Stimulated activated CD4-positive, alpha-beta T cell treated with anti-CD3 and anti-CD28 coated beads, Interleukin-12 subunit alpha, Interleukin-12 subunit beta, amount 100 ng/mL, for 24 hours (primary cell): ENCODE data around the gene GCSAM.

ENCODE experiments used
- DNase-seq, 2 experiments: peaks; one replicate each; pipeline ENCODE4 v3.0.0-alpha.2; 2020; ENCODE audit warnings: low read depth in 2 of 2

Gene GCSAM

DNA sequence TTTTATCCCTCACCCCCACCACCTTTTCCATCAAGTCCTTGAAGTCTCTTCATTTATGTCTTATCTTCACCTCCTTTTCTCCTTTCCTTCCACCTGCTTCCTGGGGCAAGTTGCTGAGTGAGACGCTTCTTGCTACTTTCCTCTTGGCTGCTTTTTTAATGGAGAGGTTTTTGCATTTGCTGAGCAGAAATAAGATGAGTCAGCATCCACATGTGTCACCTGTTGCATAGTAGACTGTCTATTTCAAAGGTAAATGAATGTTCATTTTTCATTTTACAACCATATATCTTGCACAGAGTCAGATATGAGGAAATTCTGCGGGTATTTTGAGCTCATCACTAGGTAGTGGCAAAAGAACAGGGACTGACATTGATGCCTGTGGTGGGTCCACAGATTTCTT lies 28.3 kb downstream of the GCSAM start:
- no peak for DNase-seq

DNA sequence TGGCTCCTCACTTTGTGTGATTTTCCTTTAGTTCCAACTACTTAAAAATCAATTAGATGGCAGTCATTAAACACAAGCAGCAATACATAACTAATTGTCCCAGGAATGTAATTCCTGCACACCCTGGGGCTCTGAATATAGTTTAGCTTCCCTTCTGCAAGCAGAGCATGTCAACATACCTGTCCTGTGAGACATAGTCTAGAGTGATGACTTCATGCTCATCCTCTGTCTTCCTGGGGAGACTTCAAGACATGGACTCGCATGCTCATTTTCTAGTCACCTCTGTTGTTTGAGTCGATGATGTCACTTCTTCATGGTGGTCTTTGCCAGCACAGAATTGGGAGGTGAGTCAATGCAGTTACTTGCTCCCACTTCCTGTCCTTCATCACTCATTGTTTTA lies 31.1 kb downstream of the GCSAM start:
- no peak for DNase-seq

DNA sequence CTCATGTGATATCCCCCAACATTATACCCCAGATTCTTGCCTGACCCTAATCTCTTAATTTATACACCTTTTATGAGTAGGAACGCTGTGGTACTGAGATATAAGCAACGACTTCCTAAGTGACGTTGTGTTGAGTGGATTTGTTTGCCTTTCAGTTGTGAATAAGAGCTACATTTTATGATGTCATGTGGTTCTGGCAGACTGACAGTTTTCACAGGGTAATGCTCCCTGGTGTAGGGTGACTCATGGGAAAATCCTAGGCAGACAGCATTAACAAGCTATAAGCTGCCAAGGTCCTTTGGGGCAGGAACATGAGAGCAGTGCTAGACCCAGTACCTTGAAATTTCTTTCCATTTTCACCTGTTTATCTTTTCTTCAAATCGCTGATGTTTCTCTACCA lies 35.7 kb downstream of the GCSAM start:
- DNase-seq = no peak

DNA sequence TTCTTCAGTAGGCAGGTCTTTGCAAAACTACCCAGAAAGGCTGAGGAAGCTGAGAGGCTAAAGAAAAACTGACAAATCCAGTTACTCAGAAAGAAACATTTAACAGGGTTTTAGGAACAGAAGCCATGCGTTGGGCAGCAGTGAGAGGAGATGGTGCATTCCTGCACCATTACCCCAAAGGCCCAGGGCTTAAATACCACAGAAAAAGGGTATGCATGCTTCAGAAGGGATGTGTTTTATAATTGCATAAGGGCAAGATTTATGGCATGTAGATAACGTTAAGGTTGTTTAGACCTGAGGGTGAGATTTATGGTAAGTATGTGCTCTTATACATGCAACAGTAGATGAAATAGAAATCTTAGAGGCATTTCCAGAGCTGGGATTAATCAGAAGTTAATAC lies 36.9 kb downstream of the GCSAM start:
- no peak for DNase-seq

DNA sequence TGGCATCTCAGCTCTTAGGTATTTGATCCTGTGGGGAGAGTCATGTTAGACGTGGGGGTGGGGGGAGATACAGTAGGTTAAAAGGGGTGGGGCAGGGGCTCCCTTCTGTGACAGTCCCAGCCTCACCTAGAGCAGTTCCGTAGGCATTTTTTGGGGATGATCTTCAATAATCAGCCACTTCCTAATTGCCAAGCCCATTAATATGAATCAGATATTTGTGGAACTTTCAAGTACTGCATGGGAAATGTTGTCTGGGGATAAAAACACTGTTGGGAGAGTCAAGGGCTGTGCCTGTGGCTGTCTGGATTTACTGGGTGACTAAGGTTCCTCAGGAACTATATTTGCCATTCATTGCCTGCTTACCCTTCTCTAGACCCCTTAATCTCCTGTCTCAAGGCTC lies 37.3 kb downstream of the GCSAM start:
- no peak for DNase-seq

DNA sequence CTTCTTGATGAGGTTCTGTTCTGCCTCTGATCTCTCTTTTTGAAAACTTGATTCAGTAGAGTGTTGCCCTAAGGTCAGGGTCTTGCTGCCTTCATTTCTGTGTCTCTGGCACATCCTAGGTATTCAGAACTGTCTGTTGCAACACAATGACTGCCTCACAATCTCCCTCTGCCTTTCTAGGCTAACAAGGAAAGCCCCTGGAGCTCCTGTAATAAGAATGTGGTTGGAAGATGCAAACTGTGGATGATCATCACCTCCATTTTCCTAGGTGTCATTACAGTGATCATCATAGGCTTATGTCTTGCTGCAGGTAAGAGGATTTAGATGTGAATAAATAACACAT lies 39.9 kb downstream of the GCSAM start:
- no peak for DNase-seq

DNA sequence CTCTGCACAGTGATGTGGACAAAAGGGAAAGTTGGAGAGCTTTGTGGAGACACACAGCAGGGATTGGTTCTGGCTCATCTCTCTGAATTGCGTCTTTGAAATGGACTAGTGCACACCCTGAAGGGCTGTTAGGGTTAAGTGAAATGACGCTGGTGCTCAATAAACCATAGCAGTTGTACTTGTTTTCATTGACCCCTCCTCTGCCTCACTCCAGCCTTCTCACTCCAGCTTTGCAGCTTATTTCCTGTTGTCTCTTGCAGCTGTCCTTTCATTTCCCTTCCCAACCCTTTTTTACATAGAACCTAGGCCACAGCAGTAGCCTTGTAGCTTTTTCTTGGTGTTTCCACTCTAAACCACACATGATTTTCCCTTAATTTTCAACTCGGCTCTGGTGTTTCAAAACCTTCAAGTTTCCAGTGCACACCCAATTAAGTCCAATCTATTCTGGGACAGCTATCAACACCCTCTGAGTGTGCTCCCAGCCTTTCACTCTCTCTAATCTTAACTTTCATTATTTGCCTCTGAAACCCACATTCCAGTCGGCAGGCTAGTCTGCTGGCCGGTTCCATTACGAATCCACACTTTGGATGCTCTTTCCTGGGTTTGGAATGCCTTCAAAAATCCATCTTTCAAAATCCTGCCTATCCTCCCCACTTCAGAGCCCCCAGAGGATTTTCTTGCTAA lies 40.4 kb downstream of the GCSAM start:
- DNase-seq = no peak

DNA sequence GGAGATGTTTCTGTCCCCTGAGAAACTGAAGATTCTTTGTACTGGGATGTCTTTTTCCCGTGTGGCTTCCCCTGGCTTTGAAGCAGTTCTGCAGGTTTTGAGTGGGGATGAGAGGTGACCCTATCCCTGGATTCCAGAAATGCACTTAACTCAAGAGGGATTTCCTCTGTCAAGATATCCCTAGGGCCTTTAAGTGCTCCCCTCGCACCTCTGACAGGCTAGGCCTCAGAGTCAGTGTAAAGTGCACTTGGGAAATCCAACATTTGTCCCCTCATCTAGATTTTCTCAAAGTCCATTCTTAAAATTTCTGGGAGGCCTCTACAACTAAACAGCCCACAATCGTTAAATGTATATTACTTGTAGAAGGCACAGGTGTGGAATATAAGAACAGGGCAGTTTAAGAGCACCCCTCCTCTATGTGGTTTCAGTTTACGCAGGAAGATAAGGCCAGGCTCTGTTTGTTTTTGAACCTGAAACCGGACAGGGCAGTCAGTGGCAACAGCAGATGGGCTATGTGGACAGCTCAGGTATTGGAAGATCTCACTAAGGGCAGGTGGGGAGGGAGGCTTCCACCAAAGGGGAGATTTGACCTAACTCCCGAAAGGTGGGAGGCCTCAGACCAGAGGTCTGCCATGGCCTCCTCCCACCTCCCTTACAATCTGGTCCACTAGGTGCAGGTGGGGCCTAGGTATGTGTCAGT lies 42.0 kb downstream of the GCSAM start:
- DNase-seq = no peak

DNA sequence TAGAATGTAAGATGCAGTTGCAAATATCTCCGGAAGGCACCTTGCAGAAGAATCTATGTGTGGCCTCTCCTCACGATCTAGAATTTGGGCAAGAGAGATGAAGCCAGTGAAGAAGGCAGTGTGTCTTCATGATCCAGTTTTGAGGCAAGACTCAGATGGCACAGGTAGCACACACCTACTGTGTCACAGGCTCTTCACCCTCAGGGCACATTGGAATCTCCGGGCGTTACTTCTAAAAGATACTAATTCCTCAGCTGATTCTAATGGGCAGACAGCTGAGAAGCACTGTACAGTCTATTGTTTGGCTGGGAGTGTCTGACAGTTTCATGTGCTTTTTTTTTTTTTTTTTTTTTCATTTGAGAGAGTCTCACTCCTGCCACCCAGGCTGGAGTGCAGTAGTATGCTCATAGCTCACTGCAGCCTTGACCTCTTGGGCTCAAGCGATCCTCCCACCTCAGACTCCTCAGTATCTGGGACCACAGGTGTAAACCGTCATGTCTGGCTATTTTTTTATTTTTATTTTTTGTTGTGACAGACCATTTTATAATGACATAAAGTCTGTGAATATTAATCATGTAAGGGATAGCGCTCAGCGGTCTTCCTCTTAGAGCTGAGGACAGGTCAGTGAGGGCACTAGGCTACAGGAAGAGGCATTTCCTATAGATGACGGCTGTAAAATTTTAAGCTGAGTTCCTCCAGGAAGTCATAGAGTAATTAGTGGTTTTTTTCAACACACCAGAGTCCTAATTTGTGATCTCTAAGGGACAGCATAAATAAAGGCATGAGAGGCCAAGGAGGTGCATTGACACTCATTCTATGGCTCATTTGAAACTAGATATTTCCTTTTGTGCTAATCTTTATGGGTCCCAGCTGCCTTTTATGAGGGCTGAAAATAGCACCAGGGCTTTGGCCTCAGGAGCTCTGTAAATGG lies 42.8 kb downstream of the GCSAM start:
- DNase-seq = no peak

DNA sequence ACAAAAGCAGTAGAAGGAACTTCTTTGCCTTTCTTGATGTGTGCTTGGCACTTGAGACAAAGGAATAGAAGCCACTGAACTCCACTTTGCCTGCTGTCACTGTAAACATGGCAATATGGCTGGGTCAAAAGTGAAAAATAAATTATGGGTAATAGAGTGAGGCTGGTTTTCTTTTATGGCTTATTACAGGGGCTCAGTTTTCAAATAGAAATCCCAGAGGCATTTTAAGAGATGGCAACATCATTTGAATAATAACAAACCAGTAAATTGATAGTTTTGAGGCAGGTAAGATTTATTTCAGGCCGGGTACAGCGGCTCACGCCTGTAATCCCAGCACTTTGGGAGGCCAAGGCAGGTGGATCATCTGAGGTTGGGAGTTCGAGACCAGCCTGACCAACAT lies 44.1 kb downstream of the GCSAM start:
- DNase-seq = no peak

DNA sequence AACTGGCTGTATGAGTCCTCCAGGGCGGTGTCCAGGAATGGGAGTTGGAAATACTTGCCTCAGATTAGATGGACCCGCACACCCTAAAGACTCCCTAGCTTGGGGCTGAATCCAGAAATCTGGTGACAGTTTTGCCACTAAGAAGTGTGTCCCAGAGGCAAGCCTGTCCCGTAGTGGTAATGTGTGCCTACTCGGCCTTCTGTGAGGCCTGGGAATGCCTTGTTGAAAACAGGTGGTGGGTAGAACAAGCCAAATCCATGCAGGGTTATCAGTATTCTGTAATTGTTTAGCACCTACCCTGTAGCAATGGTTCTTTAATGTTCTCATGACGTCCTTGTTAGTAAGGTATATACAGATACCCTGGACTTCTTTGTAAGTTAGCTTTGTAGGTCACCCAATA lies 45.3 kb downstream of the GCSAM start:
- no peak for DNase-seq

DNA sequence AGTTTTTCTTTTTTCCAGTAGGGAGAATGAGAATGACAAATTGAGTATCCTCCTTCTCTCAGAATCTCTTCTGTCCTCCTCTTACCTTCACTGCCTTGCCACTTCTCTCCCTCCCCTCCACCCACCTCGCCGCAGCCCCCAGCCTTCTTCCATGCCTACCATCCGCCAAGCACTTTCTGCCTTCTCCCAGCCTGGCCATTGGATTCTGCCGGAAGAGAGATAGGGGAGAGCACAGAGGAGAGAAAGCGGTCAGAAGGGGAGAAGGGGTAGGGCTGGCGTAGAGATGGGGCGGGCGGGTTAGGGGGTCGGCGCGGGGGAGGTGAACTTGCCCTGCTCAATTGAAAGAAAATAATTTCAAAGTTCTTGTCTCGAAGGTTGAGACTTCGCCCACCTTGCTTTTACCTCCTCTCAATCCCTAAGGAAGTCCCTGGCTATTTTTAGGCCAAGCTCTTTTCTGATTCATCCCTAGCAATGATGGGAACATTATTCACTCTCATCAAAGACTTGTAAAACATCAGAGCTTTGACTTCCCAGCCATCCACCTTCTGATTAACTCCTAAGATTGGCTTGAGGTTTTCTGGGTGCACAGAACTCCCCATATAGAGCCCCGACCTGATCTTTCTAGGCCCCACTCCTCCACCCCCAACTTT lies 46.0 kb downstream of the GCSAM start:
- no peak for DNase-seq

DNA sequence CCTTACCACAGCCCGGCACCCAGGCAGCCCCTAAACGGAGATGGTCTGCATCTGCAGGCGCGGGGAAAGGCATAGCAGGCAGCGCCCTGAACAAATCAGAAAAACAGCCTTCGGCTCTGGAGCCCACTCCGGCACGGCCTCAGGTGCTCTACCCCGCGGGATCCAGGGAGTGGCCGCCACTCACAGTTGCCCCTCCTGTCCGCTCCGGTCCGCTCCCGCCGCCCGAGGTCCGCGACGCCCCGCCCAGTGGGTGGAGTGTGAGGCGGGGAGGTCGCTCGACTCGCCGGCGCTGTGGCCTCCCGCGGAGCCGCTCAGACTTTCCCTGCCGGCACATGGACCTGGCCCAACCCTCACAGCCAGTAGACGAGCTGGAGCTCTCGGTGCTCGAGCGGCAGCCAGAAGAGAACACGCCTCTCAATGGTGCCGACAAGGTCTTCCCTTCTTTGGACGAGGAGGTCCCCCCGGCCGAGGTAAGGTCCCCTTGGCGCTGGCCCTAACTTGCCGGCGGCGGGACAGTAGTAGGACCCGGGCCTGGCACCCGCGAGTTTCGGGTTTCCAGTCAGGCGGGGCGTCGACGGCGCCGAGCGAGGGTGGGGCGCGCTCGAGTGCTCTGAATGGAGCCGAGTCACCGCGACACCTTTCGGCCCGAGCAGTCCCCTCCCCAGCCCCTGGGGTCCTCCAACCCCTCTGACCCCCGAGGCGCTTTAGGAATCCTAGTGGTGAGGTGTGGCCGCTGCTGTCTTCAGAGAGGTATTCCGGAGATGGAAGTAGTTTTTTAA lies 46.8 kb downstream of the GCSAM start, which contains the start of gene C3orf52:
TSS of gene C3orf52 (plus strand) at position 314 of the 779 bp plus-strand sequence. CDS start at position 333, 19 bp downstream.
- peak; percentile 17 to 53 for DNase-seq

DNA sequence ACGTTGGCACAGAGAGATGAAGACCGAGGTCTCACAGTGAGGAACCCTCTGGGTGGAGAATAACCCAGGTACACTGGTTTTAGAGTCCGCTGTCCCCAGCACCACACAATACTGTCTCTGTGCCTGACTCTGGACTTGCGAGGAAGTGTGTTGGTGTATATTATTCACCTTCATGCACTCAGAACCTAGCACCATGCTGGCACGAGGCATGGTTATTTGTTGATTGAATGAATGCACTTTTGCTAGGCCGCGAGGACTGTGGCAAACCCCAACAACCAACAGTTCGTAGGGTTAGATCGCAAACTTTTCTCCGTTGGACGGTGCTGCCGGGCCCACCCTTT lies 47.3 kb downstream of the GCSAM start:
- no peak for DNase-seq

DNA sequence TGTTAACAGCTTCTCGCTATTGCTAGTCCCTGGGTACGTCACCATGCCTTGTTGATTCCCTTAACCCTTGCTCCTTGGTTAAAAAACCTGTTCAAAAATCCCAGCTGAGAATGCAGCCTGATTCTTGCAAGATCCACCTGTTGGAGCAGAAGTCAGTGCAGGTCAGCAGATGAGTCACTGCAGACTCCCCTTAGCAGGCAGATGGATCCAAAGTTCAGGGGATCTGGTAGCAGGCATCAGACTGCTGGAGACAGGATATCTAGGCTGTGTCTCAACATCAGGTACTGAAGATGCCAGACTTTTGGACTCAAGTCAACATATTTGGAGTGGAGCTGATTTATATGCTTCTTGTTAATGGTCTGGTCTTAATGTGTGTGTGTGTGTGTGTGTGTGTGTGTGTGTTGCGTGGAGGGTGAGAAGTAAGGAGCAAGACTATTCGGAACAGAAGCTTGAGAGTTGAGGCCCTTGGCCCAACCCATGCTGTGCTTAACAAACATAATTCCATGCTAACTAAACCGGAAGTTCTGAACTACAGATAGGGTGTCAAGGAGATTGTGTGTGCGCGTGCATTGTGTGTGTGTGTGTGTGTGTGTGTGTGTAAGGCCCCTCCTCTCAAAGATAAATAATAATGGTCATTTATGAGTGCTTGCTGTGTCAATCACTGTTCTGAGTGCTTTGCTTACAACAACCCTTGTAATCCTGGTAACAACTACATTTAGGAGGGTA lies 47.9 kb downstream of the GCSAM start:
- DNase-seq = no peak

DNA sequence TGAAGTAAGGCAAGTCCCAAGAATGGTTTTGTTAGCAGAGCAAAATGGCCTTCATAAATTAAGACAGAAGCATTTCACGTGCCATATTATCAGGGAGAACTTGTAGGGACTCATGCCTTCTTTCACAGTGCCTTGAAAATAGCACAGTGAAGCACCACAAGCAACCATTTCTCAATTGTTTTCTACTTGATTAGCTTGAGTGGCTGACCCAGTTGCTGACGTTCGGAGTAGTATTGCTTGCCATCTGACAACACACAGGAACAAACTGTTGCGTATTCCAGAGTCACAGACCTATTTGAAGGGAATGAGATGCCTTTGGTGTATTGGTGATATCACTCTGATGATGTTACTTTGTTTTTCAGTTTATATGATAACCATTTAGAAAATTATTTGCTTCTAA lies 49.8 kb downstream of the GCSAM start:
- DNase-seq = no peak

DNA sequence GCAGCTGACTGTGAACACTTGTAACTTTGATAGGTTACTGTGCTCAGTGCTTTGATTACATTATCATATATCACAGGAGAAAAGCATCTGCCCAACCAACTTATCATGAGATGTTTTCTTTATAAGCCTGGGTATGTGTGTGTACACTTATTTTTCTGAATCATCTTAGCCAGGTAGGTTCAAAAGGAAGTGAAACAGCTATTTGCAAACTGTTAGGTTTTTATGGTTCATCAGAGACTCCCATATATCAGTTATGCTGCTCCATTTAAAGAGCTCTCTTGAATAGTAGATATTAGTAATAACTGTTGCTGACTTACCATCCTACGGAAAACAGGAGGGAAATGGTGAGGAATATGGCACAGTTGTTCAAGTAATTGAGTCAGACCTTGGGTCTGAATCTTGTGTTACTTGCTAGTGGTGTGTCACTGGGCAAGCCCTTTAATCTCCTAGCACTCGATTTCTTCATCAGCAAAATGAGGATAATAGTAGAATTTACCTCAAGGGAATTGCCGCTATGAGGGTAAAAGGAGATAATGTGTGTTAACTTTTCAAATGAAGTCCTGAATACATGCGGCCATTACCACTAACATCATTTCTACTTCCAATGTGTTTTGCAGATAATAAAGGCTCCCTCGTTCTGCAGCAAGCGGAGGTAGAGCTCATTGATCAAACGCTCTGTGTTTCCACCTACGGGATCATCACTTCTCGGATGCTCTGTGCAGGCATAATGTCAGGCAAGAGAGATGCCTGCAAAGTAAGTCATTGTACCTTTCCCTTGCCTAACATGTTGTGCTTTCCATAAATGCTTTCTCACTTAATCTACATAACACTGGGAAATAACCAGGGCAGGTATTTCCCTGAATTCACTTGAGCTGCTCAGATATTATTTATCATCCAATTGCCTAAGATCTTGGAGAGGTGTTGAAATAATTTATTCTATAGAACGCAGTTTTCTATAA lies 54.6 kb downstream of the GCSAM start:
- no peak for DNase-seq

DNA sequence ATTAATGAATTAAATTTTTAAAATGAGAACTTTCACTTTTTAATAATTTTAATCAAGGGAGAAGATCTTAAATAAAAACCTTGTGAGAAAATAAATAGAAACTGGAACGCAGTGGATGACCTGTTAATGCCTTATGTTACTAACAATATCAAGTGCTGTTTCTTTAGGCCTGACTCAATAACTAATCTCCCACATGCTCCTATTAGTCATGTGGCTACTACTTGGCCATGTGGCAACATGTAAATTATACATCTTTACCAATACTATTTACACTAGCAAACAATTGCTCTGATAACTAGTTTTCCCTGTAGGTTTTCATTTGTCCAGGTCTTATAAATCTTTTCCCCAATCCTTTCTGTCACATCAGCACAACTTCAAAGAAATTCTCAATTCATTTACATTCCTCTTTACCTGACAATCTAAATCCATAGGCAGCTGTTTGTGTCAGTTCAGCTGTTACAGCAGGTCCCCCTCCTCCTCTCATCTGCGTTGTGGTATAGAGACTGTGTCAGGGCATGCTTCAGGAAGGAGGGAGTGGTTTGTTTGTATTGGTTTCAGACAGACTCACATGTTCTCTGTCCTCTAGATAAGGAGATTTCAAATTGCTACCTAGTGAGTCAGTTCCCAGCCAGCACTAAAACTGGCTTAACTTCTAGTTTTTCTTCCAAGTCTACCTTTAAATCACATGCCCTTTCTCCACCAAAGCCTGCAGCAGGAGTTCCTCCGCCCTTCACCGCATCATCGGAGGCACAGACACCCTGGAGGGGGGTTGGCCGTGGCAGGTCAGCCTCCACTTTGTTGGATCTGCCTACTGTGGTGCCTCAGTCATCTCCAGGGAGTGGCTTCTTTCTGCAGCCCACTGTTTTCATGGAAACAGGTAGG lies 58.2 kb downstream of the GCSAM start:
- DNase-seq = no peak

DNA sequence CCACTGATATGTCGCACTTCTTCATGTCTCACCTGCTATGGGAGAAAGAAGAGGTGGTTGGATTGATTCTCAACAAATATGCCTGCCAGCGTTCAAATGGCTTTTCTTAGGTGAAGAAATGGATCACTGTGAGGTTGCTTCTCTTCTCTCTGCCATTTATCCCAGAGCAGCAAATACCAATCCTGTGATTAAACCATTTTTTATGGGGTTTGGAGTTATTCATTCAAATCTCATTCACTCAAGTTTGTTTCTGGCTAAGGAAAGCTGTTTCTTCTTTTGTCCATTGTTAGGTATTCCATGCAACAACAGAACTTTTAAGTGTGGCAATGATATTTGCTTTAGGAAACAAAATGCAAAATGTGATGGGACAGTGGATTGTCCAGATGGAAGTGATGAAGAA lies 59.0 kb downstream of the GCSAM start:
- no peak for DNase-seq
